ENCODE measurements around the gene KRTAP10-12.

The KRTAP10-12 gene

GRCh38 chr21:44710294-44710665, 13.3 kb downstream of the KRTAP10-12 start:
- no peak overlapping the region for H3K4me3 ChIP-seq (ENCODE audit: low read length)
- no peak overlapping the region for H3K9ac ChIP-seq (ENCODE audit: low read length)
- peaks cover 74% of the 10 kb centered on the region for H3K27me3 ChIP-seq (replicated peaks; ENCODE audit: control insufficient read depth, insufficient read depth, low read length)
- H3K9me3 ChIP-seq (ENCODE audit: control insufficient read depth, low read length): no peaks in the 10 kb centered on the region
- DNase-seq (ENCODE audit: low read depth): no peak
- H3K36me3 ChIP-seq (ENCODE audit: control insufficient read depth, insufficient read depth, low read length, severe bottlenecking): no peaks in the 10 kb centered on the region
- H3K4me1 ChIP-seq (ENCODE audit: control insufficient read depth, insufficient read depth, low read length): no peaks in the 10 kb centered on the region

DNA sequence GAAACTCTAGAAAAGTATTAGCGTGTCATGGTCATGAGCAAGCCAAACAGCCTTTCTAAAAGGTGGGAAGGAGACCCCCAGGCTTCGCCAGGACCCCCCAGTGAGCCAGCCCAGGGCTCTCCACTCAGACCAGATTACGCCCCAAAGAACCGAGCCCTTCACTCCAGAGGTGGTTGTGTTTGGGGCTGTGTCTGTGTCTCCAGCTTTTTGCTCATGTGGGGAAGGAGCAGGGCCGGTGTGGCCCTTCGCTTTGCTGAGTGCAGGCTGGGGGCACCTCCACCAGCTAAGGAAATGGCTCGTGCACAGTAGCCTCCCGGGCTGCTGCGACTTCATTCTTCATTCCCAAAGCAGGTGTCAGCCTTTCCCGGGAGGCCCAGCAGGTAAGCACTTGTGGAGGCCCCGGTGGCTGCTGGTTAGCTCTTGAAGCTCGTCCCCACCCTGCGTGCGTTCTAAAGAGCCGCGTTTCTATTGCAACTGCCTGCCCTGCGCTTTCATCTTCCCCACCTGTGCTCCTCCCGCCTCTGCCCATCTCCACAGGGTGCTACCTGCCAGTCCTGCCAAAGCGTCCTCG, 13.9 kb downstream of the KRTAP10-12 start:
- Histone ChIP-seq H3K9ac (ENCODE audit: low read length) (no peak overlapping the region), H3K36me3 (ENCODE audit: control insufficient read depth, insufficient read depth, low read length, severe bottlenecking) (no peaks in the 10 kb centered on the region), H3K4me1 (ENCODE audit: control insufficient read depth, insufficient read depth, low read length) (no peaks in the 10 kb centered on the region), H3K9me3 (ENCODE audit: control insufficient read depth, low read length) (peaks cover under 1% of the 10 kb centered on the region), H3K27me3 (replicated peaks; ENCODE audit: control insufficient read depth, insufficient read depth, low read length) (peaks cover 80% of the 10 kb centered on the region), H3K4me3 (ENCODE audit: low read length) (no peak overlapping the region)
- no peak for DNase-seq (ENCODE audit: low read depth)

- H3K36me3 ChIP-seq (ENCODE audit: control insufficient read depth, insufficient read depth, low read length, severe bottlenecking): no peaks in the 10 kb centered on the region
- no peak for DNase-seq (ENCODE audit: low read depth)
- H3K9me3 ChIP-seq (ENCODE audit: control insufficient read depth, low read length): peaks cover 5% of the 10 kb centered on the region
- no peak within 1 kb of the TSS for H3K4me3 ChIP-seq (ENCODE audit: low read length)
- H3K4me1 ChIP-seq (ENCODE audit: control insufficient read depth, insufficient read depth, low read length): no peaks in the 10 kb centered on the region
- no peak within 1 kb of the TSS for H3K9ac ChIP-seq (ENCODE audit: low read length)
- peaks cover 76% of the 10 kb centered on the region for H3K27me3 ChIP-seq (replicated peaks; ENCODE audit: control insufficient read depth, insufficient read depth, low read length)
Observed at GRCh38 chr21:44711327-44712202, 14.6 kb downstream of the KRTAP10-12 start, which contains the start of gene TSPEAR. Gene TSPEAR (minus strand): TSS chr21:44711572. CDS start chr21:44711514, 58 bp downstream.

DNA sequence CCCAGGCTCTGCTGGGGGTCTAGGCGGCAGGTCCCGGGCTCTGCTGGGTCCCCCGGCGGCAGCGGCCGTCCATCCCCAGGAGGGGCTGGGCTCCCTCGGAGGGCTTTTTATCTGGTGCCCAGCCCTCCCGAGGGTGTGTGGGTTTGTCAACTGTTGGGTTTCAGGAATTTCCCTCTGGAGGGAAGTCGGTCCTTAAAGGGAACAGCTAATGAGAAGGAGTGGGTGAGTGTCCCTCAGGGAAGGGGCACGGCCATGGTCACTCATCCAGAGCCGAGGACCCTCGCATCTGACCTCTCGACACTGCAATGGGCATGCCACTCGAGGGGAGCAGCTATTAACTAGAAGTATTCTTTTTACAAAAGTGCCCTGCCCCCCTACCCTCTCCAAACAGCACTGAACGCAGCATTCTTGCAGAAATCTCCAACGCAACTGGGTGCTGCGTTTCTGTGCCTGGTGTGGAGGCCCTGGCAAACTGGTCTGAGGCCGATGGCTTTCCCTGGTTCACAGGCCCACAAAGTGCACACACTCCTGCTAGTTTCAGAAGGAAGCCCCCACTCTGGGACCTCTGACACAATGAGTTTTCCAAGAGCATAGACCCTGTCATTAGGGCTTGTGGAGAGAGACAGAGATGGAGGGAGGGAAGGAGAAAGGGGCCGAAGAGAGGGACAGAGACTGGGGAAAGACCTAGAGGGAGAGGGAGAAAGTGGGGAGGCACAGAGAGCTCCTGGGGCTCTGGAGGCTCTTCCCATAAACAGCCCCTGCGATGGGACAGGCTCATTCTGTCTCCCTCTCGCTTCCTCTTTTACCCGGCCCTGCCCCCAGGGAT, 15.4 kb downstream of the KRTAP10-12 start:
- Histone ChIP-seq H3K4me3 (ENCODE audit: low read length) (no peak overlapping the region), H3K9ac (ENCODE audit: low read length) (no peak overlapping the region), H3K4me1 (ENCODE audit: control insufficient read depth, insufficient read depth, low read length) (no peaks in the 10 kb centered on the region), H3K9me3 (ENCODE audit: control insufficient read depth, low read length) (peaks cover 5% of the 10 kb centered on the region), H3K27me3 (replicated peaks; ENCODE audit: control insufficient read depth, insufficient read depth, low read length) (peaks cover 72% of the 10 kb centered on the region), H3K36me3 (ENCODE audit: control insufficient read depth, insufficient read depth, low read length, severe bottlenecking) (no peaks in the 10 kb centered on the region)
- DNase-seq (ENCODE audit: low read depth): no peak

DNA sequence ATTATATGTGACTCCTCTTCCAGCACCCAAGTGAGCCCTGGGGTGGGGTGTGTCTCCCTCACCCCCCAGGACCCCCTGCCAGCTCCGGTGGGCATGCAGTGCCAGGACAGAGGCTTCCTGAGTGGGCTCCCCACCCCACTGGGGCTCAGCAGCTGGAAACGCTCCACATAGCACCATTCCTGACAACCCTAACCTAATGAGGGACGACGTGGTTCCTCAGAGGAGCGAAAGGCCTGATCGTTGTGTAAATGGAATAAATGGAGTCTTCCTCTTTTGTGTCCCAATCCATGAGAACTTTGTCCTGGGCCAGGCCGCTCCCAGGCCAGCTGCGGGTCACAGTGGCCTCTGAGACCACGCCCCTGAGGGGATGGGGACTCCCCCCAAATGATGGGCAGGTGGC, 16.2 kb downstream of the KRTAP10-12 start:
- Histone ChIP-seq H3K9me3 (ENCODE audit: control insufficient read depth, low read length) (peaks cover 5% of the 10 kb centered on the region), H3K4me3 (ENCODE audit: low read length) (no peak overlapping the region), H3K27me3 (replicated peaks; ENCODE audit: control insufficient read depth, insufficient read depth, low read length) (peaks cover 72% of the 10 kb centered on the region), H3K4me1 (ENCODE audit: control insufficient read depth, insufficient read depth, low read length) (no peaks in the 10 kb centered on the region), H3K36me3 (ENCODE audit: control insufficient read depth, insufficient read depth, low read length, severe bottlenecking) (no peaks in the 10 kb centered on the region), H3K9ac (ENCODE audit: low read length) (no peak overlapping the region)
- DNase-seq (ENCODE audit: low read depth): no peak

DNA sequence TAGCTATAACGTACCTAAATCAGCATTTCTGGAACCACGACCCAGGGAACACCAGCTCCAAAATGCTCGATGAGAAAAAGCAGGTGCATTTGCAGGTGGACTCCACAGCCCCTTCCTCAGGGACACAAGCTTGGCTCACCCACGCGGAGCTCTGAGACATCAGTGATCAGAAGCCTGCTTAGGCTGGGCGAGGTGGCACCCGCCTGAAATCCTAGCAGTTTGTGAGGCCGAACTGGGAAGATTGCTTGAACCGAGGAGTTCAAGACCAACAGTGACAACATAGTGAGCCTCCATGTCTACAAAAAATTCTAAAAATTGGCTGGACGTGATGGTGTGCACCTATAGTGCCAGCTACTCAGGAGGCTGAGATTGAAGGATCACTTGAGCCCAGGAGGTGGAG, 16.9 kb downstream of the KRTAP10-12 start:
- no peak for DNase-seq (ENCODE audit: low read depth)
- peaks cover 5% of the 10 kb centered on the region for H3K9me3 ChIP-seq (ENCODE audit: control insufficient read depth, low read length)
- no peaks in the 10 kb centered on the region for H3K4me1 ChIP-seq (ENCODE audit: control insufficient read depth, insufficient read depth, low read length)
- no peak overlapping the region for H3K4me3 ChIP-seq (ENCODE audit: low read length)
- H3K27me3 ChIP-seq (replicated peaks; ENCODE audit: control insufficient read depth, insufficient read depth, low read length): peaks cover 72% of the 10 kb centered on the region
- H3K9ac ChIP-seq (ENCODE audit: low read length): no peak overlapping the region
- H3K36me3 ChIP-seq (ENCODE audit: control insufficient read depth, insufficient read depth, low read length, severe bottlenecking): no peaks in the 10 kb centered on the region

- peaks cover 5% of the 10 kb centered on the region for H3K9me3 ChIP-seq (ENCODE audit: control insufficient read depth, low read length)
- H3K9ac ChIP-seq (ENCODE audit: low read length): no peak overlapping the region
- no peaks in the 10 kb centered on the region for H3K36me3 ChIP-seq (ENCODE audit: control insufficient read depth, insufficient read depth, low read length, severe bottlenecking)
- H3K4me1 ChIP-seq (ENCODE audit: control insufficient read depth, insufficient read depth, low read length): no peaks in the 10 kb centered on the region
- no peak overlapping the region for H3K4me3 ChIP-seq (ENCODE audit: low read length)
- peaks cover 73% of the 10 kb centered on the region for H3K27me3 ChIP-seq (replicated peaks; ENCODE audit: control insufficient read depth, insufficient read depth, low read length)
- no peak for DNase-seq (ENCODE audit: low read depth)
Observed at GRCh38 chr21:44714905-44715304, 17.9 kb downstream of the KRTAP10-12 start.

DNA sequence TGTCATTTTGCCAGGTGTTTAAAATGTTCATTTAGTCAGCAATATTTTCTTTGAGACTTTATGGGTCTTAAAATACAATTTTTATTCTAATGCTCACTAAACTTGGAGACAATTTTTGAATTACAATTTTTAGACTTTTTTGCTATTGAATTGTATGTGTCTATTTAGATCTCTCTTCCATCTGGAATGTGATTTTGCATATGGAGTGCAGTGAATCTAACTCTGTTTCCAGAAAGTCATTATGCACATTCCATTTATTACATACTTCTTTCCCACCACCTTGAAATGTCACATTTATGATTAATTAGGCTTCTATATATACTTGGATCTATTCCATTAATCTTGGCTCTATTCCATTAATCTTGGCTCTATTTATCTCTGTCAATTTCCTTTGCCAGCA, 20.0 kb downstream of the KRTAP10-12 start:
- no peak for DNase-seq (ENCODE audit: low read depth)
- peaks cover 5% of the 10 kb centered on the region for H3K9me3 ChIP-seq (ENCODE audit: control insufficient read depth, low read length)
- no peaks in the 10 kb centered on the region for H3K4me1 ChIP-seq (ENCODE audit: control insufficient read depth, insufficient read depth, low read length)
- H3K27me3 ChIP-seq (replicated peaks; ENCODE audit: control insufficient read depth, insufficient read depth, low read length): peaks cover 68% of the 10 kb centered on the region
- no peaks in the 10 kb centered on the region for H3K36me3 ChIP-seq (ENCODE audit: control insufficient read depth, insufficient read depth, low read length, severe bottlenecking)
- no peak overlapping the region for H3K4me3 ChIP-seq (ENCODE audit: low read length)
- no peak overlapping the region for H3K9ac ChIP-seq (ENCODE audit: low read length)

DNA sequence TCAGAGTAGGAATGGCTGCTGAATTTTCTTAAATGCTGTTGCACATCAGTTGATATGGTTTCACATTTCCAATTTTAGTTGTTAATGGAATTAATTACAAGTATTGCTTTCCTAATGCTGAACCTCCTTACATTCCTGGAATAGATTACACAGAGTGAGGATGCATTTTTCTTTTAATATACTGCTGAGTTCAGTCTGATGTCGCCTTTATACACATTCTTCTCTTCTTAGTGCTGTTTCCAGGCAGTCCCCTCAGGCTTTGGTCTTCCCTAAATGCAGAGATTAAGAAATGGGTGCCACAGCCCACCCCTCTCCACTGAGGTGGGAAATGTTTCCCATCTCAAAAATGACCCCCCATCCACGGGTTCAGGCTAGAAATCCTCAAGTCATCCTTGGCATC, 21.1 kb downstream of the KRTAP10-12 start:
- H3K4me1 ChIP-seq (ENCODE audit: control insufficient read depth, insufficient read depth, low read length): no peaks in the 10 kb centered on the region
- H3K9ac ChIP-seq (ENCODE audit: low read length): no peak overlapping the region
- no peaks in the 10 kb centered on the region for H3K36me3 ChIP-seq (ENCODE audit: control insufficient read depth, insufficient read depth, low read length, severe bottlenecking)
- H3K4me3 ChIP-seq (ENCODE audit: low read length): no peak overlapping the region
- peaks cover 65% of the 10 kb centered on the region for H3K27me3 ChIP-seq (replicated peaks; ENCODE audit: control insufficient read depth, insufficient read depth, low read length)
- peaks cover 5% of the 10 kb centered on the region for H3K9me3 ChIP-seq (ENCODE audit: control insufficient read depth, low read length)
- no peak for DNase-seq (ENCODE audit: low read depth)

GRCh38 chr21:44718571-44718970, 21.6 kb downstream of the KRTAP10-12 start:
- Histone ChIP-seq H3K27me3 (replicated peaks; ENCODE audit: control insufficient read depth, insufficient read depth, low read length) (peaks cover 65% of the 10 kb centered on the region), H3K4me1 (ENCODE audit: control insufficient read depth, insufficient read depth, low read length) (no peaks in the 10 kb centered on the region), H3K9ac (ENCODE audit: low read length) (no peak overlapping the region), H3K9me3 (ENCODE audit: control insufficient read depth, low read length) (peaks cover 5% of the 10 kb centered on the region), H3K4me3 (ENCODE audit: low read length) (no peak overlapping the region), H3K36me3 (ENCODE audit: control insufficient read depth, insufficient read depth, low read length, severe bottlenecking) (no peaks in the 10 kb centered on the region)
- DNase-seq (ENCODE audit: low read depth): no peak

- no peaks in the 10 kb centered on the region for H3K36me3 ChIP-seq (ENCODE audit: control insufficient read depth, insufficient read depth, low read length, severe bottlenecking)
- no peak for DNase-seq (ENCODE audit: low read depth)
- no peak overlapping the region for H3K9ac ChIP-seq (ENCODE audit: low read length)
- peaks cover 5% of the 10 kb centered on the region for H3K9me3 ChIP-seq (ENCODE audit: control insufficient read depth, low read length)
- peaks cover 66% of the 10 kb centered on the region for H3K27me3 ChIP-seq (replicated peaks; ENCODE audit: control insufficient read depth, insufficient read depth, low read length)
- no peak overlapping the region for H3K4me3 ChIP-seq (ENCODE audit: low read length)
- H3K4me1 ChIP-seq (ENCODE audit: control insufficient read depth, insufficient read depth, low read length): no peaks in the 10 kb centered on the region
Observed at GRCh38 chr21:44720170-44720569, 23.2 kb downstream of the KRTAP10-12 start.
